ENCODE measurements around the gene SHMT2. TPM values are rescaled to one million over a fixed set of nuclear protein-coding genes. Genes with fewer than 3 reads are reported as not detected.
"Not testable (repeated sequence)": the region's sequence is repeated elsewhere in the genome, so short reads cannot be mapped to it uniquely, and the experiment has no call there.

Gene SHMT2
- total and polyA plus RNA-seq, 8 donors, result 20.0 to 183 (median 55.5) TPM

- Histone ChIP-seq H3K4me1 (peaks cover 0 to 3% (median 0%) of the 10 kb centered on the region in 3 donors), H3K36me3 (peaks cover 0 to 29% (median 0%) of the 10 kb centered on the region in 3 donors), H3K9me3 (no peaks in the 10 kb centered on the region), H3K27me3 (no peaks in the 10 kb centered on the region), H3K27ac (no peak overlapping the region), H3K4me3 (no peak overlapping the region)
- FAIRE-seq (no peak), DNase-seq (no peak), ATAC-seq (no peak)
- WGBS, 2 donors, result 89 to 91% methylated on average over 15 of the region's 15 CpGs
- intact Hi-C loops (cut with DNase I), result no loop called here
- no peak for TF ChIP-seq CTCF (IDR thresholded peaks at IDR 0.05)
These were observed 49.2 kb downstream of the SHMT2 start for GRCh38 chr12:57278465-57279381.

- WGBS, 2 donors, result 78 to 84% methylated on average over 9 of the region's 9 CpGs
- ATAC-seq, result peak; percentile 63 to 96 (median 90)
- H3K4me3 ChIP-seq, result no peak overlapping the region
- H3K27ac ChIP-seq, result peak overlapping the region in 2 of 4 donors; percentile 48 to 61
- DNase-seq, result peak in 3 of 6 donors; percentile 11 to 48 (median 27)
- H3K36me3 ChIP-seq, result peaks cover 0 to 32% (median 0%) of the 10 kb centered on the region in 3 donors
- FAIRE-seq, result no peak
- H3K4me1 ChIP-seq, result peaks cover 0 to 3% (median 0%) of the 10 kb centered on the region in 3 donors
- H3K9me3 ChIP-seq, result no peaks in the 10 kb centered on the region
- intact Hi-C loops (cut with DNase I), result no loop called here
- no peaks in the 10 kb centered on the region for H3K27me3 ChIP-seq
- TF ChIP-seq CTCF (IDR thresholded peaks at IDR 0.05), result no peak
These were observed 50.9 kb downstream of the SHMT2 start for GRCh38 chr12:57280211-57281062.

GRCh38 chr12:57282073-57282472 lies 52.6 kb downstream of the SHMT2 start:
- H3K27ac ChIP-seq; DNase-seq; ATAC-seq; intact Hi-C loops (cut with DNase I); H3K4me3 ChIP-seq; H3K27me3 ChIP-seq; FAIRE-seq; H3K9me3 ChIP-seq; H3K4me1 ChIP-seq: not testable (repeated sequence)
- 92 to 93% methylated on average over 12 of the region's 12 CpGs for WGBS, 2 donors
- peaks cover 0 to 32% (median 0%) of the 10 kb centered on the region in 3 donors for H3K36me3 ChIP-seq

Small RNAs within 50 kb of the gene (microRNA-seq; reads per million reads assigned to microRNA genes)
- gene MIR1228, result 1.2 reads per million in 2 donors

Other genes starting within 250 kb of the SHMT2 start
- 1 to 10 TPM; 2.4 to 4.3 (median 2.8) TPM for gene ZBTB39, start 223.2 kb upstream of the SHMT2 start, total RNA-seq
- 1 to 10 TPM; 1.5 to 1.9 TPM for gene ZBTB39, start 223.2 kb upstream of the SHMT2 start, polyA plus RNA-seq
- not detected for gene TAC3, start 213.2 kb upstream of the SHMT2 start, total RNA-seq
- gene TAC3, start 213.2 kb upstream of the SHMT2 start, polyA plus RNA-seq, result 1 to 10 TPM in 1 of 2 donors, under 1 TPM in 1; 0.23 to 4.4 TPM
- under 1 TPM in 5 of 6 donors, not detected in 1; 0.22 to 0.65 (median 0.47) TPM for gene MYO1A, start 179.6 kb upstream of the SHMT2 start, total RNA-seq
- under 1 TPM; 0.15 to 0.47 TPM for gene MYO1A, start 179.6 kb upstream of the SHMT2 start, polyA plus RNA-seq
- 1 to 10 TPM; 3.2 to 5.7 (median 4.0) TPM for gene NEMP1, start 150.9 kb upstream of the SHMT2 start, total RNA-seq
- gene NEMP1, start 150.9 kb upstream of the SHMT2 start, polyA plus RNA-seq, result 1 to 10 TPM; 1.1 to 2.4 TPM
- 10 to 100 TPM in 1 of 6 donors, 1 to 10 TPM in 5; 2.1 to 12.9 (median 4.6) TPM for gene NAB2, start 140.6 kb upstream of the SHMT2 start, total RNA-seq
- 10 to 100 TPM in 1 of 2 donors, 1 to 10 TPM in 1; 5.8 to 21.3 TPM for gene NAB2, start 140.6 kb upstream of the SHMT2 start, polyA plus RNA-seq
- 100 to 1,000 TPM in 1 of 6 donors, 10 to 100 TPM in 5; 31.0 to 116 (median 51.9) TPM for gene STAT6, start 118.3 kb upstream of the SHMT2 start, total RNA-seq
- gene STAT6, start 118.3 kb upstream of the SHMT2 start, polyA plus RNA-seq, result 100 to 1,000 TPM; 137 to 141 TPM
- gene LRP1, start 101.2 kb upstream of the SHMT2 start, total RNA-seq, result 10 to 100 TPM; 19.2 to 89.4 (median 38.5) TPM
- gene LRP1, start 101.2 kb upstream of the SHMT2 start, polyA plus RNA-seq, result 10 to 100 TPM; 12.2 to 15.7 TPM
- not detected for gene LRP1-AS, start 82.1 kb upstream of the SHMT2 start, total RNA-seq
- gene LRP1-AS, start 82.1 kb upstream of the SHMT2 start, polyA plus RNA-seq, result not detected
- gene NXPH4, start 12.9 kb upstream of the SHMT2 start, total RNA-seq, result 1 to 10 TPM in 4 of 6 donors, under 1 TPM in 2; 0.37 to 3.3 (median 1.2) TPM
- gene NXPH4, start 12.9 kb upstream of the SHMT2 start, polyA plus RNA-seq, result under 1 TPM; 0.28 to 0.38 TPM
- 1 to 10 TPM in 2 of 6 donors, under 1 TPM in 4; 0.46 to 2.1 (median 0.76) TPM for gene STAC3, start 21.5 kb downstream of the SHMT2 start, total RNA-seq
- 1 to 10 TPM; 2.5 to 3.0 TPM for gene STAC3, start 21.5 kb downstream of the SHMT2 start, polyA plus RNA-seq
- 10 to 100 TPM; 22.9 to 39.8 (median 25.5) TPM for gene R3HDM2, start 201.3 kb downstream of the SHMT2 start, total RNA-seq
- gene R3HDM2, start 201.3 kb downstream of the SHMT2 start, polyA plus RNA-seq, result 10 to 100 TPM; 14.5 to 16.8 TPM
- under 1 TPM in 2 of 6 donors, not detected in 4; 0.09 TPM for gene INHBC, start 205.1 kb downstream of the SHMT2 start, total RNA-seq
- gene INHBC, start 205.1 kb downstream of the SHMT2 start, polyA plus RNA-seq, result not detected
- 10 to 100 TPM in 1 of 6 donors, under 1 TPM in 1, not detected in 4; 0.24 to 17.8 TPM for gene INHBE, start 225.6 kb downstream of the SHMT2 start, total RNA-seq
- gene INHBE, start 225.6 kb downstream of the SHMT2 start, polyA plus RNA-seq, result under 1 TPM in 1 of 2 donors, not detected in 1; 0.05 TPM
- 1 to 10 TPM in 1 of 6 donors, under 1 TPM in 3, not detected in 2; 0.06 to 2.2 (median 0.79) TPM for gene GLI1, start 230.1 kb downstream of the SHMT2 start, total RNA-seq
- gene GLI1, start 230.1 kb downstream of the SHMT2 start, polyA plus RNA-seq, result under 1 TPM; 0.19 TPM